ENCODE data around the gene CRACR2B.

CRACR2B gene

DNA sequence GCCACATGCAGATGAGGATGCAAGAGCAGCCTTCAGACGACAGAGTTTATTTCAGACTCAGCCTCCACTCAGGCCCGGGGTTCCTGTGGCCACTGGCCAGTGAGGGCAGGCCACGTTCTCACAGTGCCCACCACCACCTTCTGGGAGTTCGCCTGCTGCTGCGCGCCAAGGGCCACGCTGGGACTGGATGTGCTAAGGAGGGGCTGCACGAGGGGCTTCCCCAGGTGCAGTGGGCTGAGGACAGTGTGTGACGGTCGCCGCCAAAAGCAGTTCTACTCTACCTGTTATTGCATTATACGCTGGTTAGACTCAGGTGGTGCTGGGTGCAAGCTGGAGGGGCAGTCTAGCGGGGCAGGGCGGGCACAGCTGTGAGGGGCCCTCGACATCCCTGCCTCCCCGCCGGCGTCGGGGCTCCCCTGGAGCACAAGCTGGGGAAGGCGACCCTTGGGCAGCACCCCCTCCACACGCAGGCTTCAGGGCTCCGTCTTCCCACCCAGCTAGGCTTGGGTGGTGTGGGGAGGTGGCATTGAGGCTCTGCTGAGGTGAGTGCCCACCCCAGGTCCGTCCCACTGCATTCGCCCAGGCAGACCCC lies 40.5 kb upstream of the CRACR2B start:
- no peak overlapping the region for H3K4me3 ChIP-seq (ENCODE audit: low read length)
- DNase-seq (ENCODE audit: low read depth) = no peak
- TF ChIP-seq, protein P1, sequence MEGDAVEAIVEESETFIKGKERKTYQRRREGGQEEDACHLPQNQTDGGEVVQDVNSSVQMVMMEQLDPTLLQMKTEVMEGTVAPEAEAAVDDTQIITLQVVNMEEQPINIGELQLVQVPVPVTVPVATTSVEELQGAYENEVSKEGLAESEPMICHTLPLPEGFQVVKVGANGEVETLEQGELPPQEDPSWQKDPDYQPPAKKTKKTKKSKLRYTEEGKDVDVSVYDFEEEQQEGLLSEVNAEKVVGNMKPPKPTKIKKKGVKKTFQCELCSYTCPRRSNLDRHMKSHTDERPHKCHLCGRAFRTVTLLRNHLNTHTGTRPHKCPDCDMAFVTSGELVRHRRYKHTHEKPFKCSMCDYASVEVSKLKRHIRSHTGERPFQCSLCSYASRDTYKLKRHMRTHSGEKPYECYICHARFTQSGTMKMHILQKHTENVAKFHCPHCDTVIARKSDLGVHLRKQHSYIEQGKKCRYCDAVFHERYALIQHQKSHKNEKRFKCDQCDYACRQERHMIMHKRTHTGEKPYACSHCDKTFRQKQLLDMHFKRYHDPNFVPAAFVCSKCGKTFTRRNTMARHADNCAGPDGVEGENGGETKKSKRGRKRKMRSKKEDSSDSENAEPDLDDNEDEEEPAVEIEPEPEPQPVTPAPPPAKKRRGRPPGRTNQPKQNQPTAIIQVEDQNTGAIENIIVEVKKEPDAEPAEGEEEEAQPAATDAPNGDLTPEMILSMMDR (conservative IDR thresholded peaks at IDR 0.05; ENCODE audit: low read length) = no peak

DNA sequence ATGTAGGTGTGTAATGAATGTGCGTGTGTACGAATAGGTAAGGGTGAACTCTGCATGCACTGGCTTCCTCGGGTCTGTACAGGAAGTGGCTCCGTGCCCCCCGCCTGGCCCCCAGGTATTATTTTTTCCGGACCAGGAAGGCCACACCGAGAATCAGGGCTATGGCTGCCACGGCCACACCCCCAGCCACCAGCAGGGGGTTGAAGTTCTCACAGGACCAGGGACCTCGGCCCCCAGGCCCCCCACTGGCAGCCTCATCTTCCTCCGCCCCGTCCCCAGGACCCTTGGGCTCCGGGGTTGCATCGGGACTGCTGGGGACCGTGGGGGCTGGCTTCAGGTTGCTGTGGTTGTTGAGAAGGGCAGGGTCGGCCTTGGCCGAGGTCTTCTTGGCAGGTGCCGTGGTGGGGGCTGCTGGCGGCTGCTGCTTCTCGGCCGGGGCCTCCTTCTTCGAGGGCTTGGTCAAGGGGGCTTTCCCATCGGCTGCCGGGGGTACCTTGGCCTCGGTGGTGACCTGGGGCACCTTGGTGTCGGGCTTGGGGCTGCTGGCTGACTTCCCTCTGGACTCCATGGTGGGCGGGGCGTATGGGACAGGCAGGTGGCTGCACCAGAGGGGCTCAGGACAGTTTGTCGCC lies 39.6 kb upstream of the CRACR2B start:
- H3K4me3 ChIP-seq (ENCODE audit: low read length) = no peak overlapping the region
- no peak for DNase-seq (ENCODE audit: low read depth)
- TF ChIP-seq, protein P1 (conservative IDR thresholded peaks at IDR 0.05; ENCODE audit: low read length) = no peak; the same call in 1 of the 2 replicates

DNA sequence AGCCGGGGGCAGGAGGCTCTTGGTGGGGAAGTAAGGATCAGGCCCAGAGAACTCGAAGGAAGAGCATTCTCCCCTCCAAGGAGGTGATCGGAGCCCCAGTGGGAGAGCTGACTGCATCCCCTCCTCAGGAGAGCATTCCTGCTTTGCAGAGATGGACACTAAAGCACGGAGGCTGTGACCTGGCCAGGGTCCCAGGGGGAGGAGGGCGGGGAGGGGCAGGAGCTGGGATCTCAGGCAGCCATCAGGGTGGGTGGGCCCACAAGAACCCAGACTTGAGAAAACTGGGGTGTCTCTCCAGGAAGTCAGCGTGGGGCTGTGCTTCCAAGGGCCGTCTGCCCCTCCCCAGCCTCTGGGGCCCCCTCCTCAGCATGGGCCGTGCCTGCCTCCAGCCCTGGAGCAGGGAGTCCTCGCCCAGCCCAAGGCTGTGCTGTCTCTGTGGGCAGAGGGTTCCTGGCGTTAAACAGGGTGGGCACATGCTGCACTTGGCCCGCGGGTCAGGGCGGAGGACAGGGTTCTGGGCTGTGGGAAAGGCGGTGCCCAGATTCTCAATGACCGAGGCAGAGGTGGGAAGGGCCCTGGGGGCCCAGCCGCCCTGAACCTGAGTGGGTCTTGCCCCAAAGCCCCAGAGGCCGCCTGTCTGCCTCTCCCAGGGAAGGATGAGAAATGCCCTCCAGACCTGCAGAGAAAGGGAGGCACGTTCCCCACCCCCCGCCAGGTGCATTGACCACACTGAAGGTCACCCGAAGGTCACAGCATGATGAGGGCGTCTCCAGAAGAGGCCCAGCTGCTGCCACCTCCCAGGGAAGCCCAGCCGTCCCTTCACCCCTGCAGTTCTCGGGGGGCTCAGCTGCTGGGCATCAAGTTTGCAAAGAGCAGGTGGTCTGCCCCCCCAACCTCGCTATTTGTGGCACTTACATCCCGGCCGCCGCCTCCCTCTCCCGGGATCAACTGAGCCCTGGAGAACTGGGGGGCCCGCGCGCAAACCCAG lies 38.5 kb upstream of the CRACR2B start:
- DNase-seq (ENCODE audit: low read depth) = no peak
- TF ChIP-seq, protein P1 (conservative IDR thresholded peaks at IDR 0.05; ENCODE audit: low read length) = no peak
- H3K4me3 ChIP-seq (ENCODE audit: low read length) = peak overlapping the region; percentile 34

DNA sequence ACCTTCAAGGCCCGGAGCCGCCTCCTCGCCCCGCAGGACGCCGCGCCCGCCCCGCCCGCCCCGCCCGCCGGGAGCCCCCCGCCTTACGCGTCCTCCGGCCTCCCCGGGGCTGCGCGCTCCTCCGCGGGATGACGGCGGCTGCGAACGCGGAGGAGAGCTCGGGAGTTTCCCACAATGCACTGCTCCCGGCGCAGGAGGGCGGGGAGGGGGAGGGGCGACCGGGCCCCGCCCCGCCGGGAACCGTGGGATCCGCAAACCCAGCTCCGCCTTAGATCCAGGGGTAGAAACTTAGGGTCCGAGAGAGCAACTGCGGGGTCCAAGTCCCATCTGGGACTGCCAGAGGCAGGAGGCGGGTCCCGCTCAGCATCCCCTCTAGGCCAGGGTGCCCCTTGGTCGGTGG lies 37.8 kb upstream of the CRACR2B start, which contains the start of gene CEND1:
Gene CEND1, minus strand, starts transcription at position 148 of the 400 bp plus-strand sequence. CDS start 1,514 bp downstream, outside the sequence.
- TF ChIP-seq, protein P1 (conservative IDR thresholded peaks at IDR 0.05; ENCODE audit: low read length) = no peak
- DNase-seq (ENCODE audit: low read depth) = peak; percentile 41
- peak within 1 kb of the TSS; percentile 34 for H3K4me3 ChIP-seq (ENCODE audit: low read length)

DNA sequence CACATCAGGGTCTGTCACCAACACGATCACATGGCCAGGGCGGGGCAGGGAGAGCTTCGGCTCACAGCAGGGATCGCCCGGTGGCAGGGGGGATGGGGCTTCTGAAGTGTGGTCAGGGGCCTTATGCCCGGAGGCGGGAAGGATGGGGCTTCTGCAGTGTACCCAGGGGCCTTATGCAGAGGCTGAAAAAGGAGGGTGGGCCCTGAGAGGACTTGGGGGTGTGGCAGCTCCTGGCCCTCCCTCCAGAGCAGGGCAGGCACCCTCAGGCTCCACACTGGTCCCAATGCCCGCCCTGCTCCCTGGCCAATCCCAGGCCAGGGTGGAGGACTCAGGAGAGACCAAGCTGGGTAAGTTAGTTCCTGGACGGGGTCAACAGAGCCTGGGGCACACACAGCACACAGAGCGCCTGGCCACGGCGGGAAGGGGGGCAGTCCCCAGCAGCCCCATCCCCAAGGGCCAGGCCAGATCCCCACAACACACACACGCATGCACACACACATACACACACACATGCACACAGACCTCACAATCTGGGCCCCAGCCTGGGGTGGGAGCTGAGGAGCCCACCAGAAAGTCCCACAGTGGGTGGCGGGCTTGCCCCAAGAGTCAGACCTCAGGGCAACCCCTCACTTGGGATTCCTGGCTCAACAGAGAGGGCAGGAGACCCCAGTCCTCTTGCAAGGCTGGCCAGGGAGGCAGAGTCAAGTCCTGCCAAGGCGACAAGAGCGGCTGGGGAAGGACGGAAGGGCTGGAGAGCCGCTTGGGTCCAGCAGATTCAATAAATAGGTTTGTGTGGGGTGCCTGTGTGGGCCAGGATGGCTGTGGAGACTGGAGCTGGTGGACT lies 36.8 kb upstream of the CRACR2B start:
- DNase-seq (ENCODE audit: low read depth) = peak; percentile 18
- TF ChIP-seq, protein P1 (conservative IDR thresholded peaks at IDR 0.05; ENCODE audit: low read length) = no peak
- no peak overlapping the region for H3K4me3 ChIP-seq (ENCODE audit: low read length)
